A673 (cell line): ENCODE results near the gene PCBD1. TPM values are rescaled to one million over a fixed set of nuclear protein-coding genes. Genes with fewer than 3 reads are reported as not detected.

Source experiments
- BruUV-seq: library from RNA; stranded (reverse); fragments of 400-500 nt; replicated peaks from 2 replicates; lab custom pipeline; 2021; lab: Mats Ljungman, UMichigan
- CTCF ChIA-PET: fragments of 300-600 bp; sonication (Branson Sonifier 250); formaldehyde crosslinking; loops from one replicate; lab custom pipeline; 2022; ENCODE audit warnings: antibody characterized with exemption; lab: Charles Lee
- POLR2A ChIA-PET: fragments of 300-600 bp; sonication (Branson Sonifier 250); formaldehyde crosslinking; loops from one replicate; lab custom pipeline; 2022; ENCODE audit warnings: antibody characterized with exemption; ENCODE audit not compliant: low non-redundant PET; lab: Charles Lee
- DNase-seq: peaks from one replicate; pipeline ENCODE4 v3.0.0-alpha.2; 2015; ENCODE audit warnings: low spot score
- H3K27ac ChIP-seq: fragments of 200-600 bp; sonication (generic); 2 replicates; pipeline ENCODE4 v1.5.1; 2016; ENCODE audit warnings: mixed run types, low read depth, mild to moderate bottlenecking, mixed read lengths, antibody characterized with exemption, low read length; ENCODE audit not compliant: poor library complexity, severe bottlenecking
- H3K27me3 ChIP-seq: fragments of 200-600 bp; sonication (generic); replicated peaks from 2 replicates; pipeline ENCODE4 v1.6.1; 2017; ENCODE audit warnings: mixed run types, low read depth, mild to moderate bottlenecking, mixed read lengths, antibody characterized with exemption, low read length; ENCODE audit not compliant: insufficient read depth, poor library complexity
- H3K36me3 ChIP-seq: fragments of 200-600 bp; sonication (generic); 2 replicates; pipeline ENCODE4 v1.6.1; 2016; ENCODE audit warnings: mixed run types, mild to moderate bottlenecking, mixed read lengths, antibody characterized with exemption, low read length; ENCODE audit not compliant: insufficient read depth, poor library complexity, severe bottlenecking
- H3K4me1 ChIP-seq: fragments of 200-600 bp; sonication (generic); 2 replicates; pipeline ENCODE4 v1.6.1; 2017; ENCODE audit warnings: mixed run types, mild to moderate bottlenecking, mixed read lengths, antibody characterized with exemption, low read length; ENCODE audit not compliant: insufficient read depth, poor library complexity, severe bottlenecking
- H3K4me3 ChIP-seq: fragments of 200-600 bp; sonication (generic); 2 replicates; pipeline ENCODE4 v1.5.1; 2016; ENCODE audit warnings: low read depth, mixed run types, mild to moderate bottlenecking, mixed read lengths, low read length; ENCODE audit not compliant: poor library complexity, severe bottlenecking
- H3K9me3 ChIP-seq: fragments of 200-600 bp; sonication (generic); 2 replicates; pipeline ENCODE4 v1.6.1; 2016; ENCODE audit warnings: mixed run types, low read depth, mild to moderate bottlenecking, mixed read lengths, antibody characterized with exemption, low read length; ENCODE audit not compliant: poor library complexity, severe bottlenecking
- EZH2 ChIP-seq: fragments of 200-600 bp; sonication (generic); IDR thresholded peaks from 2 replicates; pipeline ENCODE4 v1.6.1; 2017; ENCODE audit warnings: borderline replicate concordance, low read depth, mild to moderate bottlenecking, mixed read lengths, antibody characterized with exemption, low read length; ENCODE audit not compliant: poor library complexity, severe bottlenecking
- intact Hi-C: fragments of 100-400 bp; cut with micrococcal nuclease; formaldehyde crosslinking; loops from one replicate; pipeline ENCODE4 v1.10.0; 2022; ENCODE audit not compliant: unreplicated experiment
- total RNA-seq: library from RNA; stranded (reverse); gene quantifications from 2 replicates; pipeline ENCODE4 v1.2.3, GENCODE V29; 2021
- TF ChIP-seq, protein P1 (sequence below): fragments of 300-800, 200-600 bp; sonication (generic); conservative IDR thresholded peaks from 2 replicates; pipeline ENCODE4 v1.5.1; 2017; ENCODE audit warnings: low read depth, mild to moderate bottlenecking, antibody characterized with exemption, low read length, moderate library complexity, mixed read lengths

The PCBD1 gene
- total RNA-seq, 1 experiment from 2014 or later, result 41.2 TPM

DNA sequence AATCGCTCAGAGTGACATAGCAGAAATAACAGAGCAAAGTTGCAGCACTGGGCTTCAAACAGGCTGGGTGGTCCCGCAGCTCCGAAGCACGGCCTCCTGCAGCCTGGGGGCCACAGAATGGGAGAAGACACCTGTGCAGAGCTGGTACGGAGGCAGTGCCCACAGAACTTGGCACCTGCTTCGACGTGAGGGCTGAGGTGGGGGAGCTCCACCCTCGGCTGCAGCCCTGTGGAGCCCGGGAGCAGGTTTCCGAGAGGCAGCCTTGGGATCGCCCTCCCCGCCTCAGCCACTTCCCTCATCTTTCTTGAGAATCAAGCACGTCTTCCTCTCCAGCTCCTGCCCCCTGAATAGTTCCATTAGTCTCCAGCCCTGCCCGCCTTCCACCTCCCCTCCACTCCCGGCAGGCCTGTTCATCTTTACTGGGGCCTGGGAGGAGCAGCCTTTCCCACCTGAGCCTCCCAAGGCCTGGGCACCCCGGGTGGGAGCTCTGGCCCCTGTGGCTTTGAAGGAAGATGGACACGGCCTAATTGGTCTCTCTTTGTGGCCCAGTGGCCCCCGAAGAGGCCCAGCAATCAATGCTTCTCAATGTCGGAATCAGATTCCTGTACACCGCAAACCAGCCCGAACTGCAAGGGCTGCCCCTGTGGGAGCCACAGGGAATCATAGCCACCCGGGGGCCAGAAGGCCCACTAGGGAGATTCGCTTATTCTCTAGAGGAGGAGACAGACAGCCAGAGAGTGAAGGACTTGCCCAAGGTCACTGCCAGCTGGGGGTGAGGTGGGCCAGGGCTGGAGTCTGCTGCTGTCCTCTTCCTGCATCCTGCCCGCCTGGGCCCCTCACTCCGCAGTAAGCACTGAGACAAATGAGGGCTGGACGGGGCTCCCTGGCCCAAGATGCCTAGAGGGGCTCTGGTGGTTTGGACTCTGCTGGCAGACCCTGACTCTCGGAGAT, 17.0 kb upstream of the PCBD1 start:
- Histone ChIP-seq H3K27me3 (no peaks in the 10 kb centered on the region), H3K36me3 (no peaks in the 10 kb centered on the region), H3K4me3 (no peak overlapping the region), H3K27ac (no peak overlapping the region), H3K9me3 (no peaks in the 10 kb centered on the region), H3K4me1 (peaks cover 12% of the 10 kb centered on the region)
- DNase-seq, result no peak
- ChIA-PET CTCF (no interaction called here), POLR2A (no interaction called here)
- no TSS peak for BruUV-seq
- no peak for TF ChIP-seq EZH2
- TF ChIP-seq, protein P1, sequence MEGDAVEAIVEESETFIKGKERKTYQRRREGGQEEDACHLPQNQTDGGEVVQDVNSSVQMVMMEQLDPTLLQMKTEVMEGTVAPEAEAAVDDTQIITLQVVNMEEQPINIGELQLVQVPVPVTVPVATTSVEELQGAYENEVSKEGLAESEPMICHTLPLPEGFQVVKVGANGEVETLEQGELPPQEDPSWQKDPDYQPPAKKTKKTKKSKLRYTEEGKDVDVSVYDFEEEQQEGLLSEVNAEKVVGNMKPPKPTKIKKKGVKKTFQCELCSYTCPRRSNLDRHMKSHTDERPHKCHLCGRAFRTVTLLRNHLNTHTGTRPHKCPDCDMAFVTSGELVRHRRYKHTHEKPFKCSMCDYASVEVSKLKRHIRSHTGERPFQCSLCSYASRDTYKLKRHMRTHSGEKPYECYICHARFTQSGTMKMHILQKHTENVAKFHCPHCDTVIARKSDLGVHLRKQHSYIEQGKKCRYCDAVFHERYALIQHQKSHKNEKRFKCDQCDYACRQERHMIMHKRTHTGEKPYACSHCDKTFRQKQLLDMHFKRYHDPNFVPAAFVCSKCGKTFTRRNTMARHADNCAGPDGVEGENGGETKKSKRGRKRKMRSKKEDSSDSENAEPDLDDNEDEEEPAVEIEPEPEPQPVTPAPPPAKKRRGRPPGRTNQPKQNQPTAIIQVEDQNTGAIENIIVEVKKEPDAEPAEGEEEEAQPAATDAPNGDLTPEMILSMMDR, result no peak
- intact Hi-C loops, result no loop called here

DNA sequence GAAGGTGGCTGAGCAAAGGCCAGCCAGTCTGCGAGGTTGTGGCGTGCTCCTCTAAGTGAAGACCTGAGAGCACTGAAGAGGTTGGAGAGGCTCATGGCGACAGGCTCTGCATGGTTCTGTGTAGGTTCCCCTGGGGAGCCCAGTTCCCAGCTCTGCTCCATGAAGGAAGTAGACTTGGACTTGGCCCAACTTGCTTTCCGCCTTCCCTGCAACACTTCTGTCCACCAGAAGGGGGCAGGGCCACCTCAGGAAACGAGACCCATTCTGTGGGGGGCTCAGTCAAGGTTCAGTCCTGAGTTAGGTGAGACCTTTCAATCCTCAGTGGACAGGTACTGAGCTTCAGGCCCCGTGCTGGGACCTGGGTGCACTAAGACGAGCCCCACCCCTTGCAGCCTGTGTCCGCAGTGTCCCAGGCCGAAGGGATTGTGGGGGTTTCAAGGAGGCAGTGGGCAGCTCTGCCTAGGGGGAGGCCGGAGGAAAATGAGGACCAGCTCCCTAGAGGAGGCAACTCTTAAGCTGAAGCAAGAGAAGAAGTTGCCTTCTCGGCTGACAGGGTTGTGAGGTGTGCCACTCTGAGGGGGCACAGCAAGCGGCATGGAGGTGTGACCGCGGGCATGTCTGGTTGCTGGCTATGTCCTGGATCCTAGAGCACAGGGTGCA, 15.0 kb upstream of the PCBD1 start:
- ChIA-PET POLR2A (no interaction called here), CTCF (interaction anchor here (0.6 to 1.3 kb wide), 4 partner anchors 52 to 416 kb away, joined by 3 to 7 read pairs (median 4); no protein-coding TSS in a partner anchor)
- H3K9me3 ChIP-seq, result no peaks in the 10 kb centered on the region
- no peak for TF ChIP-seq EZH2
- TF ChIP-seq, protein P1, result peak; percentile 97
- H3K4me3 ChIP-seq, result no peak overlapping the region
- intact Hi-C loops, result loop anchor here (2.0 kb wide), 1 partner anchor 381 kb away; no protein-coding TSS in a partner anchor
- BruUV-seq, result no TSS peak
- H3K27me3 ChIP-seq, result no peaks in the 10 kb centered on the region
- peak; percentile 71 for DNase-seq
- H3K4me1 ChIP-seq, result peaks cover 12% of the 10 kb centered on the region
- H3K36me3 ChIP-seq, result no peaks in the 10 kb centered on the region
- no peak overlapping the region for H3K27ac ChIP-seq

DNA sequence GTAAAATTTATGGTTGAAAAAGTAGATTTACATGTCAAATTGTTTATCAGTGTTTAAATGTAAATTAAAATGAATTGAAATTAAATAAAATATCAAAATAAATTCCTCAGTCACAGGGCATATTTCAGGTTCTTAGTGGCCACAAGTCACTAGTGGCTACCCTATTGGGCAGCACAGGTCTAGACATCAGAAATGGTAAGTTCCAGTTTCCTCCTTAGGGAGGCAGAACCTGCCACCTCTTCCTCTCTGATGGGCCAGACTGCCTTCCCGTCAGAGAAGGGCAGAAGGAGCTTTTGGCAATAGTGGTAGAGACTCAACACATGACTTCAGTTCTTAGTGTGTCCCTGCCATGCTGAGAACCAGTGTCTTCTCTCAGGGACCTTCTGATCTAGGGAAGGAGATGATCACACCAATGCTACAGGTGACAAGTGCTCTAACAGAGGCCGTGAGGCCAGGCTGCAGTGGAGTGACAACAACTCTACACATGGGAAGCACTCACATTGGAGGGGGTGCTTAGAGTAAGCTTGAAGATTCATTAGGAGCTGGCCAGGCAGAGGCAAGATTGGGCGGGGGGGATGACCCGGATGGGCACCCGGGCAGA, 14.4 kb upstream of the PCBD1 start:
- Histone ChIP-seq H3K4me1 (peaks cover 12% of the 10 kb centered on the region), H3K27ac (no peak overlapping the region), H3K36me3 (no peaks in the 10 kb centered on the region), H3K4me3 (no peak overlapping the region), H3K9me3 (no peaks in the 10 kb centered on the region), H3K27me3 (no peaks in the 10 kb centered on the region)
- POLR2A ChIA-PET, result no interaction called here
- CTCF ChIA-PET, result interaction anchor here (0.6 to 1.3 kb wide), 5 partner anchors 52 to 487 kb away, joined by 3 to 7 read pairs (median 4); no protein-coding TSS in a partner anchor
- intact Hi-C loops, result loop anchor here (2.0 kb wide), 1 partner anchor 382 kb away; no protein-coding TSS in a partner anchor
- TF ChIP-seq, protein P1, result no peak
- TF ChIP-seq EZH2, result no peak
- no peak for DNase-seq
- BruUV-seq, result no TSS peak
